Transverse colon (tissue), 3 donors: ENCODE data around the gene CREBBP.

Experiments
- CTCF ChIP-seq, 5 experiments: fragments of 200-600 bp in 3 of 5; fragments of 450-650 bp in 2 of 5; sonication (generic) in 3 of 5; IDR thresholded peaks; 1 replicate in 2 of 5; 2 replicates in 3 of 5; pipeline ENCODE4 v1.5.1; 2016 to 2017; ENCODE audit warnings: antibody characterized with exemption in 5 of 5, inconsistent platforms in 3 of 5, mild to moderate bottlenecking in 2 of 5, moderate library complexity in 1 of 5
- POLR2A ChIP-seq: fragments of 450-650 bp; IDR thresholded peaks from one replicate; pipeline ENCODE4 v1.6.1; 2016; ENCODE audit warnings: antibody characterized with exemption, mild to moderate bottlenecking, moderate library complexity

- no peak for TF ChIP-seq CTCF (IDR thresholded peaks at IDR 0.05)
- peak; percentile 82 for TF ChIP-seq POLR2A
Observed at GRCh38 chr16:3717235-3718018, 163.1 kb downstream of the CREBBP start, which contains the start of gene TRAP1.
